SH-SY5Y (cell line): ENCODE results near the gene LAGE3.

Source experiments
- GATA2 ChIP-seq: IDR thresholded peaks from 2 replicates; pipeline ENCODE4 v1.6.1; 2011; ENCODE audit warnings: mild to moderate bottlenecking, low read depth, low read length
- GATA3 ChIP-seq: IDR thresholded peaks from 2 replicates; pipeline ENCODE4 v1.6.1; 2011; ENCODE audit warnings: low read depth, mild to moderate bottlenecking, low read length, moderate library complexity

Gene LAGE3

GRCh38 chrX:154459832-154460231, 19.2 kb downstream of the LAGE3 start:
- TF ChIP-seq GATA2 (no peak), GATA3 (no peak)

- TF ChIP-seq GATA2 (no peak), GATA3 (no peak)
These were observed 19.9 kb downstream of the LAGE3 start for GRCh38 chrX:154458954-154459778.

- TF ChIP-seq GATA3 (no peak), GATA2 (no peak)
These were observed 20.7 kb downstream of the LAGE3 start, which contains the start of gene PLXNA3 for GRCh38 chrX:154458116-154458953. TSS of gene PLXNA3 (plus strand) at chrX:154458281. CDS start at chrX:154460184, 1,903 bp downstream.

GRCh38 chrX:154457491-154458115, 21.5 kb downstream of the LAGE3 start:
- TF ChIP-seq GATA3 (no peak), GATA2 (no peak)

- TF ChIP-seq GATA3: no peak
- TF ChIP-seq GATA2: no peak
These were observed 26.3 kb downstream of the LAGE3 start for GRCh38 chrX:154452823-154453222.

GRCh38 chrX:154450312-154450711, 28.8 kb downstream of the LAGE3 start:
- TF ChIP-seq GATA2 (no peak), GATA3 (no peak)

GRCh38 chrX:154449618-154450017, 29.5 kb downstream of the LAGE3 start:
- no peak for TF ChIP-seq GATA3
- TF ChIP-seq GATA2: no peak

GRCh38 chrX:154448484-154448883, 30.6 kb downstream of the LAGE3 start:
- TF ChIP-seq GATA2 (no peak), GATA3 (no peak)

- TF ChIP-seq GATA2 (no peak), GATA3 (no peak)
These were observed 32.7 kb downstream of the LAGE3 start for GRCh38 chrX:154446430-154446829.

- TF ChIP-seq GATA3: no peak
- TF ChIP-seq GATA2: no peak
These were observed 33.3 kb downstream of the LAGE3 start for GRCh38 chrX:154445776-154446175.

GRCh38 chrX:154444755-154445246, 34.3 kb downstream of the LAGE3 start:
- TF ChIP-seq GATA2 (no peak), GATA3 (no peak)

GRCh38 chrX:154443992-154444754, 34.9 kb downstream of the LAGE3 start, which contains the start of gene FAM50A:
TSS of gene FAM50A (plus strand) at chrX:154444141. CDS start at chrX:154444236, 95 bp downstream.
- TF ChIP-seq GATA2 (no peak), GATA3 (no peak)

- no peak for TF ChIP-seq GATA3
- TF ChIP-seq GATA2: no peak
These were observed 35.6 kb downstream of the LAGE3 start for GRCh38 chrX:154443479-154443910.
